Ovary (tissue), 3 donors: Measurements from ENCODE around the gene EPHA8.

ENCODE experiments used
- EP300 ChIP-seq: sonication (generic); formaldehyde crosslinking; IDR thresholded peaks from one replicate; pipeline ENCODE4 v1.6.1; 2017; ENCODE audit warnings: antibody characterized with exemption
- TF ChIP-seq, protein P1 (sequence below), 3 donors: fragments of 450-650 bp in 2 of 3; fragments of 200-600 bp in 1 of 3; IDR thresholded peaks; one replicate each; pipeline versions ENCODE4 v1.5.1 to v1.8.0; 2016 to 2022; ENCODE audit warnings: antibody characterized with exemption in 3 of 3, mild to moderate bottlenecking in 1 of 3
- donor health status: DM: no; HTN: no; CAD: no.

DNA sequence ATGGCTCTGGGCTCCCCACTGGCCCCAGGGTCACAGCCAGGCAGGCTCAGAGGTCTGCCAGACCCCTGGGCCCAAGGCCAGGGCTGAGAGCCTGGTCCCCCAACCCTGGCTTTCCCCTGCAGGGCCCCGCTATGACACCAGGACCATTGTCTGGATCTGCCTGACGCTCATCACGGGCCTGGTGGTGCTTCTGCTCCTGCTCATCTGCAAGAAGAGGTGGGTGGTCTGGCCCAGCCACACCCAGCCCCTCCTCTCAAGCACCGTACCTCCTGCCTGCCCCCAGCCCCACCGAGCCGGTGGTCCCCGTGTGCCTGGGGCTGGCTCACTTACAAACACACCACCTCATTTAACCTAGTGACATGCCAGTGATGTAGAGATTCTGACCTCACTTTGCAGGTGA is 31.8 kb downstream of the EPHA8 start:
- TF ChIP-seq, protein P1, sequence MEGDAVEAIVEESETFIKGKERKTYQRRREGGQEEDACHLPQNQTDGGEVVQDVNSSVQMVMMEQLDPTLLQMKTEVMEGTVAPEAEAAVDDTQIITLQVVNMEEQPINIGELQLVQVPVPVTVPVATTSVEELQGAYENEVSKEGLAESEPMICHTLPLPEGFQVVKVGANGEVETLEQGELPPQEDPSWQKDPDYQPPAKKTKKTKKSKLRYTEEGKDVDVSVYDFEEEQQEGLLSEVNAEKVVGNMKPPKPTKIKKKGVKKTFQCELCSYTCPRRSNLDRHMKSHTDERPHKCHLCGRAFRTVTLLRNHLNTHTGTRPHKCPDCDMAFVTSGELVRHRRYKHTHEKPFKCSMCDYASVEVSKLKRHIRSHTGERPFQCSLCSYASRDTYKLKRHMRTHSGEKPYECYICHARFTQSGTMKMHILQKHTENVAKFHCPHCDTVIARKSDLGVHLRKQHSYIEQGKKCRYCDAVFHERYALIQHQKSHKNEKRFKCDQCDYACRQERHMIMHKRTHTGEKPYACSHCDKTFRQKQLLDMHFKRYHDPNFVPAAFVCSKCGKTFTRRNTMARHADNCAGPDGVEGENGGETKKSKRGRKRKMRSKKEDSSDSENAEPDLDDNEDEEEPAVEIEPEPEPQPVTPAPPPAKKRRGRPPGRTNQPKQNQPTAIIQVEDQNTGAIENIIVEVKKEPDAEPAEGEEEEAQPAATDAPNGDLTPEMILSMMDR (IDR thresholded peaks at IDR 0.05) = no peak
- TF ChIP-seq EP300 = no peak
